ENCODE measurements around the gene HUS1B.

DNA sequence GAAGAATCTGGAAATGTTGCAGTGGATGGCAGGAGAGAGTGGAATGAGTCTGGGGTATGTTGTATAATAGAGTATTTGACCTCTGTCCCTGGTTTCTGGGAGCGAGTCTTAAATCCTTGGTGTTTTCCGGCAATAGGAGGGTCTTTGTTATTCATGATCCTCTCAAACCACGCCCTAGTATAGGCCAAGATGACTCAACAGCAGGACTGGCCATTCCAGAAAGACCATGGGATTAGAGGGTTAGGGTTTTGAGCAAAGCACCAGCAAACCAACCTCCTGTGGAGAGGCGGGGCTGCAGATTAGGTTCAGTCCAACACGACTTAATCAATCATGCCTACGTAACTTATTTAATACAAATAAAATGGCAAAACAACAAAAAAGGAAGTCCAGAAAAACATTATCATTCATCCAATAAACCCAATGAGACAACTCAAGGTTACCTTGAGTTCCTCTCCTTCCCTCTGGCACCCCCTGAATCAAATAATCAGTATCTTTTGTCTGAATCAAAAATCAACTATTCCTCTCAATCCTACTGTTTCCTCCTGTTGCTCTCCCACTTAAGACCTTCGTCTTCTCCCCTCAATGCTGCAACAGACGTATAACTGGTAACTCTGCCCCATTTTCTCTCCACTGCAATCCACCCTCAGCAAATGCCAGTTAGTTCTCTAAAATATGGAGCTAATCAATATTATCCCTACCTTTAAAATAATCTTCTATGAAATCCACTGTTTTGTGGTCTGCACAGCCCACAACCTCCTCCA is 15.5 kb downstream of the HUS1B start:
- TF ChIP-seq, protein P1, sequence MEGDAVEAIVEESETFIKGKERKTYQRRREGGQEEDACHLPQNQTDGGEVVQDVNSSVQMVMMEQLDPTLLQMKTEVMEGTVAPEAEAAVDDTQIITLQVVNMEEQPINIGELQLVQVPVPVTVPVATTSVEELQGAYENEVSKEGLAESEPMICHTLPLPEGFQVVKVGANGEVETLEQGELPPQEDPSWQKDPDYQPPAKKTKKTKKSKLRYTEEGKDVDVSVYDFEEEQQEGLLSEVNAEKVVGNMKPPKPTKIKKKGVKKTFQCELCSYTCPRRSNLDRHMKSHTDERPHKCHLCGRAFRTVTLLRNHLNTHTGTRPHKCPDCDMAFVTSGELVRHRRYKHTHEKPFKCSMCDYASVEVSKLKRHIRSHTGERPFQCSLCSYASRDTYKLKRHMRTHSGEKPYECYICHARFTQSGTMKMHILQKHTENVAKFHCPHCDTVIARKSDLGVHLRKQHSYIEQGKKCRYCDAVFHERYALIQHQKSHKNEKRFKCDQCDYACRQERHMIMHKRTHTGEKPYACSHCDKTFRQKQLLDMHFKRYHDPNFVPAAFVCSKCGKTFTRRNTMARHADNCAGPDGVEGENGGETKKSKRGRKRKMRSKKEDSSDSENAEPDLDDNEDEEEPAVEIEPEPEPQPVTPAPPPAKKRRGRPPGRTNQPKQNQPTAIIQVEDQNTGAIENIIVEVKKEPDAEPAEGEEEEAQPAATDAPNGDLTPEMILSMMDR (IDR thresholded peaks at IDR 0.05) = no peak
- TF ChIP-seq POLR2A (IDR thresholded peaks at IDR 0.05) (no peak), EP300 (IDR thresholded peaks at IDR 0.05) (no peak)

Measured in tibial nerve (tissue), 4 donors.